ENCODE measurements around the gene NOS3. TPM values are rescaled to one million over a fixed set of nuclear protein-coding genes. Genes with fewer than 3 reads are reported as not detected.

Gene NOS3
- total and polyA plus RNA-seq, 9 of the 15 experiments (the other 6 are each of a cell fraction or from before 2014, with no cell fraction given) = 1.1 to 121 (median 23.6) TPM

DNA sequence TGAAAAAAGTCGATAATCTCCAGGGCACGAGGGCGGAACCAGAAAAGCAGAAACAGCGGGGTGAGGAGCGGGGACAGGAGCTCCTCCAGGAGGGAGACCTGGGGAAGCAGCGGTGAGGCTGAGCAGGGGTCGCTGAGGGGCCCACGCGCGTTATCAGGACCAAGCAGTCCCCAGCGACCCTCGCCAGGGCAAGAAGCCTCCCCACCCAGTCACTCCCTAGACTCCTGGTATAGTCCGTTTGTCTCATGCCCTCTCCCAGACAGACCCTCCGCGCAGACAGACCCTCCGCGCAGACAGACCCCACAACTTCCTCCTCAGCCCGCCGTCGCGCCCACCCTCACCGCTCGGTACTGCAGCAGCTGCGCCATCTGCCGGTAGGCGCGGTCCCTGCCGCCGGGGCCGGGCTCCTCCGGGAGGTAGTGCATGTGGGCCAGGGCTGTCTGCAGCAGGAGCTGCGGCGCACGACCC lies 27.2 kb downstream of the NOS3 start (continued):
- TF ChIP-seq SAFB (IDR thresholded peaks at IDR 0.05; ENCODE audit: borderline replicate concordance, low read depth, low read length) (no peak), KDM4B (IDR thresholded peaks at IDR 0.05; ENCODE audit: borderline replicate concordance in 2 of 2, low read depth in 1 of 2) (peak in 1 of 2 experiments; percentile 82; a peak in 2 of 4 replicates), ESRRA (IDR thresholded peaks at IDR 0.05; ENCODE audit: borderline replicate concordance, low read depth) (peak; percentile 65), DNMT1 (IDR thresholded peaks at IDR 0.05) (peak; percentile 87; the same call in 1 of the 2 replicates), CBFB (CRISPR knock-in tag; IDR thresholded peaks at IDR 0.05) (peak; percentile 74; the same call in 1 of the 2 replicates), TBP (optimal IDR thresholded peaks at IDR 0.05; ENCODE audit: low read depth, low read length) (peak; percentile 42), GABPB2 (CRISPR knock-in tag; conservative IDR thresholded peaks at IDR 0.05) (0 out of 2 replicates have a peak, but pooled peaks have one; percentile 11), NCOA1 (IDR thresholded peaks at IDR 0.05; ENCODE audit: low read depth) (0 out of 2 replicates have a peak, but pooled peaks have one; percentile 52), SRSF1 (IDR thresholded peaks at IDR 0.05; ENCODE audit: low read depth, low read length) (peak; percentile 84; the same call in 1 of the 2 replicates), SMAD1 (IDR thresholded peaks at IDR 0.05; ENCODE audit: low read depth, low read length, partially characterized antibody) (no peak), HDAC2 (IDR thresholded peaks at IDR 0.05) (peak; percentile 92; the same call in 1 of the 2 replicates), EGR1 (conservative IDR thresholded peaks at IDR 0.05) (peak; percentile 65), ZNF76 (CRISPR knock-in tag; IDR thresholded peaks at IDR 0.05; ENCODE audit: borderline replicate concordance) (peak; percentile 73; the same call in 1 of the 2 replicates), HNRNPLL (IDR thresholded peaks at IDR 0.05; ENCODE audit: low read depth, low read length, poor library complexity, severe bottlenecking) (peak; percentile 32), SRF (CRISPR knock-in tag; IDR thresholded peaks at IDR 0.05) (peak in 1 of 2 experiments; percentile 82; a peak in 1 of 4 replicates), TRIM28 (IDR thresholded peaks at IDR 0.05) (peak; percentile 55; the same call in 1 of the 2 replicates), RBM22 (IDR thresholded peaks at IDR 0.05; ENCODE audit: low read depth, low read length, poor library complexity, severe bottlenecking) (peak; percentile 95), CC2D1A (IDR thresholded peaks at IDR 0.05) (peak; percentile 65; the same call in 1 of the 2 replicates), ZNF431 (CRISPR knock-in tag; IDR thresholded peaks at IDR 0.05) (peak; percentile 50; the same call in 1 of the 2 replicates), FOXK1 (CRISPR knock-in tag; IDR thresholded peaks at IDR 0.05; ENCODE audit: borderline replicate concordance) (peak; percentile 46; the same call in 1 of the 2 replicates), CBFA2T3 (IDR thresholded peaks at IDR 0.05) (0 out of 2 replicates have a peak, but pooled peaks have one; percentile 23), NCOR1 (IDR thresholded peaks at IDR 0.05) (peak; percentile 12; the same call in 1 of the 2 replicates), NFIC (IDR thresholded peaks at IDR 0.05) (peak; percentile 44; the same call in 1 of the 2 replicates), BMI1 (IDR thresholded peaks at IDR 0.05; ENCODE audit: low read length) (no peak)
- TF ChIP-seq, protein P1, sequence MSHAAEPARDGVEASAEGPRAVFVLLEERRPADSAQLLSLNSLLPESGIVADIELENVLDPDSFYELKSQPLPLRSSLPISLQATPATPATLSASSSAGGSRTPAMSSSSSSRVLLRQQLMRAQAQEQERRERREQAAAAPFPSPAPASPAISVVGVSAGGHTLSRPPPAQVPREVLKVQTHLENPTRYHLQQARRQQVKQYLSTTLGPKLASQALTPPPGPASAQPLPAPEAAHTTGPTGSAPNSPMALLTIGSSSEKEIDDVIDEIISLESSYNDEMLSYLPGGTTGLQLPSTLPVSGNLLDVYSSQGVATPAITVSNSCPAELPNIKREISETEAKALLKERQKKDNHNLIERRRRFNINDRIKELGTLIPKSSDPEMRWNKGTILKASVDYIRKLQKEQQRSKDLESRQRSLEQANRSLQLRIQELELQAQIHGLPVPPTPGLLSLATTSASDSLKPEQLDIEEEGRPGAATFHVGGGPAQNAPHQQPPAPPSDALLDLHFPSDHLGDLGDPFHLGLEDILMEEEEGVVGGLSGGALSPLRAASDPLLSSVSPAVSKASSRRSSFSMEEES (CRISPR knock-in tag; IDR thresholded peaks at IDR 0.05) = 0 out of 2 replicates have a peak, but pooled peaks have one; percentile 2
- TF ChIP-seq, protein P2, sequence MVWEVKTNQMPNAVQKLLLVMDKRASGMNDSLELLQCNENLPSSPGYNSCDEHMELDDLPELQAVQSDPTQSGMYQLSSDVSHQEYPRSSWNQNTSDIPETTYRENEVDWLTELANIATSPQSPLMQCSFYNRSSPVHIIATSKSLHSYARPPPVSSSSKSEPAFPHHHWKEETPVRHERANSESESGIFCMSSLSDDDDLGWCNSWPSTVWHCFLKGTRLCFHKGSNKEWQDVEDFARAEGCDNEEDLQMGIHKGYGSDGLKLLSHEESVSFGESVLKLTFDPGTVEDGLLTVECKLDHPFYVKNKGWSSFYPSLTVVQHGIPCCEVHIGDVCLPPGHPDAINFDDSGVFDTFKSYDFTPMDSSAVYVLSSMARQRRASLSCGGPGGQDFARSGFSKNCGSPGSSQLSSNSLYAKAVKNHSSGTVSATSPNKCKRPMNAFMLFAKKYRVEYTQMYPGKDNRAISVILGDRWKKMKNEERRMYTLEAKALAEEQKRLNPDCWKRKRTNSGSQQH (CRISPR knock-in tag; IDR thresholded peaks at IDR 0.05) = 0 out of 2 replicates have a peak, but pooled peaks have one; percentile 60
- TF ChIP-seq, protein P3, sequence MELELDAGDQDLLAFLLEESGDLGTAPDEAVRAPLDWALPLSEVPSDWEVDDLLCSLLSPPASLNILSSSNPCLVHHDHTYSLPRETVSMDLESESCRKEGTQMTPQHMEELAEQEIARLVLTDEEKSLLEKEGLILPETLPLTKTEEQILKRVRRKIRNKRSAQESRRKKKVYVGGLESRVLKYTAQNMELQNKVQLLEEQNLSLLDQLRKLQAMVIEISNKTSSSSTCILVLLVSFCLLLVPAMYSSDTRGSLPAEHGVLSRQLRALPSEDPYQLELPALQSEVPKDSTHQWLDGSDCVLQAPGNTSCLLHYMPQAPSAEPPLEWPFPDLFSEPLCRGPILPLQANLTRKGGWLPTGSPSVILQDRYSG (tag; conservative IDR thresholded peaks at IDR 0.05; ENCODE audit: low read depth) = no peak

All from K562 (cell line).